CD14-positive monocyte (primary cell): Measurements from ENCODE around the gene ATP5F1E. TPM values are rescaled to one million over a fixed set of nuclear protein-coding genes. Genes with fewer than 3 reads are reported as not detected.

Experiments used
- DNase-seq, 3 donors: peaks; one replicate each; pipeline ENCODE4 v3.0.0-alpha.2; 2011 to 2022
- H2AFZ ChIP-seq: 2 replicates; pipeline ENCODE4 v1.6.0; 2012; ENCODE audit warnings: mild to moderate bottlenecking, low read depth, low read length, inconsistent platforms; ENCODE audit not compliant: insufficient read depth, poor library complexity, severe bottlenecking
- H3K27ac ChIP-seq, 2 donors: 1 replicate in 1 of 2; 2 replicates in 1 of 2; pipeline ENCODE4 v1.5.1; 2012 to 2013; ENCODE audit warnings: low read length in 2 of 2, control low read depth in 1 of 2, inconsistent platforms in 1 of 2, low read depth in 1 of 2, mild to moderate bottlenecking in 1 of 2
- H3K27me3 ChIP-seq, 2 donors: one replicate each; pipeline versions ENCODE4 v1.6.0 to v1.6.1; 2011 to 2013; ENCODE audit warnings: low read length in 2 of 2; ENCODE audit not compliant: control insufficient read depth in 2 of 2, insufficient read depth in 2 of 2
- H3K36me3 ChIP-seq, 2 donors: replicated peaks in 1 of 2; 1 replicate in 1 of 2; 2 replicates in 1 of 2; pipeline versions ENCODE4 v1.5.1 to v1.6.1; 2012 to 2013; ENCODE audit warnings: low read length in 2 of 2, control low read depth in 1 of 2, inconsistent platforms in 1 of 2, mild to moderate bottlenecking in 1 of 2; ENCODE audit not compliant: insufficient read depth in 2 of 2, control insufficient read depth in 1 of 2
- H3K4me1 ChIP-seq, 2 donors: 1 replicate in 1 of 2; 2 replicates in 1 of 2; pipeline versions ENCODE4 v1.5.1 to v1.6.1; 2012 to 2013; ENCODE audit warnings: low read length in 2 of 2, control low read depth in 1 of 2, inconsistent platforms in 1 of 2, mild to moderate bottlenecking in 1 of 2, moderate library complexity in 1 of 2; ENCODE audit not compliant: insufficient read depth in 2 of 2, control insufficient read depth in 1 of 2
- H3K4me2 ChIP-seq: replicated peaks from 2 replicates; pipeline ENCODE3; 2012; ENCODE audit warnings: low read length, moderate library complexity, mild to moderate bottlenecking; ENCODE audit not compliant: poor library complexity, severe bottlenecking; ENCODE audit errors: extremely low read depth
- H3K4me3 ChIP-seq, 3 experiments: fragments of 200-600 bp in 1 of 3; sonication (generic) in 1 of 3; replicated peaks in 1 of 3; 1 replicate in 2 of 3; 2 replicates in 1 of 3; pipeline ENCODE4 v1.5.1; 2011 to 2013; ENCODE audit warnings: low read length in 3 of 3, mild to moderate bottlenecking in 3 of 3, control low read depth in 2 of 3, low read depth in 2 of 3, inconsistent platforms in 1 of 3, moderate library complexity in 1 of 3
- H3K79me2 ChIP-seq: 2 replicates; pipeline ENCODE4 v1.6.0; 2012; ENCODE audit warnings: mild to moderate bottlenecking, control low read depth, inconsistent platforms, low read length, moderate library complexity; ENCODE audit not compliant: insufficient read depth
- H3K9ac ChIP-seq: 2 replicates; pipeline ENCODE4 v1.6.0; 2017; ENCODE audit warnings: low read length, mild to moderate bottlenecking; ENCODE audit not compliant: insufficient read depth, poor library complexity, severe bottlenecking
- H3K9me3 ChIP-seq, 2 donors: replicated peaks in 1 of 2; 1 replicate in 1 of 2; 2 replicates in 1 of 2; pipeline versions ENCODE4 v1.5.1 to v1.6.1; 2012 to 2013; ENCODE audit warnings: low read length in 2 of 2, control low read depth in 1 of 2; ENCODE audit not compliant: control insufficient read depth in 1 of 2, insufficient read depth in 1 of 2
- H4K20me1 ChIP-seq: 2 replicates; pipeline ENCODE4 v1.6.0; 2012; ENCODE audit warnings: mild to moderate bottlenecking, low read length, control low read depth, moderate library complexity; ENCODE audit not compliant: insufficient read depth
- H3K27ac Mint-ChIP-seq, 7 donors: one replicate each; pipeline ENCODE4 v1.8.0; 2020; ENCODE audit warnings: mild to moderate bottlenecking in 7 of 7, mixed read lengths in 7 of 7, moderate library complexity in 6 of 7, inconsistent platforms in 2 of 7
- H3K27me3 Mint-ChIP-seq, 3 donors: one replicate each; pipeline ENCODE4 v1.8.0; 2021 to 2022; ENCODE audit warnings: low read depth in 3 of 3, mild to moderate bottlenecking in 3 of 3, mixed read lengths in 3 of 3, moderate library complexity in 3 of 3, inconsistent platforms in 1 of 3
- H3K36me3 Mint-ChIP-seq, 2 donors: one replicate each; pipeline ENCODE4 v1.8.0; 2020; ENCODE audit warnings: mixed read lengths in 2 of 2, inconsistent platforms in 1 of 2, mild to moderate bottlenecking in 1 of 2
- H3K4me1 Mint-ChIP-seq: one replicate; pipeline ENCODE4 v1.8.0; 2020; ENCODE audit warnings: mild to moderate bottlenecking, mixed read lengths
- H3K4me3 Mint-ChIP-seq, 2 donors: one replicate each; pipeline ENCODE4 v1.8.0; 2020; ENCODE audit warnings: mild to moderate bottlenecking in 2 of 2, mixed read lengths in 2 of 2, moderate library complexity in 1 of 2
- H3K9me3 Mint-ChIP-seq, 7 donors: one replicate each; pipeline ENCODE4 v1.8.0; 2020 to 2022; ENCODE audit warnings: mixed read lengths in 7 of 7, mild to moderate bottlenecking in 6 of 7, moderate library complexity in 6 of 7, inconsistent platforms in 2 of 7
- WGBS: methylation state at CpG from one replicate; pipeline ENCODE4 v1.1.5; 2013; ENCODE audit warnings: missing lambda C conversion rate; ENCODE audit not compliant: insufficient coverage; 5-methylcytosine and 5-hydroxymethylcytosine counted together
- intact Hi-C, 2 donors: fragments of 100-400 bp; cut with micrococcal nuclease; formaldehyde crosslinking; loops; one replicate each; pipeline versions ENCODE4 v1.15.0 to v1.15.1; 2023
- polyA plus RNA-seq, 3 donors: library from polyadenylated mRNA; depleted of rRNA in 1 of 3; unstranded in 2 of 3; stranded (reverse) in 1 of 3; fragments of 300-500 nt in 2 of 3; fragments of >200 nt in 1 of 3; fragmentation: Illumina TruSeq in 2 of 3; gene quantifications; 1 replicate in 2 of 3; 2 replicates in 1 of 3; pipeline ENCODE4 v1.2.3, GENCODE V29; 2012 to 2021
- TF ChIP-seq, protein P1 (sequence below): fragments of 200-600 bp; IDR thresholded peaks from one replicate; pipeline ENCODE4 v1.8.0; 2022; ENCODE audit warnings: antibody characterized with exemption, mild to moderate bottlenecking

ATP5F1E gene
- polyA plus RNA-seq, 3 donors = 39.0 to 105 (median 102) TPM

DNA sequence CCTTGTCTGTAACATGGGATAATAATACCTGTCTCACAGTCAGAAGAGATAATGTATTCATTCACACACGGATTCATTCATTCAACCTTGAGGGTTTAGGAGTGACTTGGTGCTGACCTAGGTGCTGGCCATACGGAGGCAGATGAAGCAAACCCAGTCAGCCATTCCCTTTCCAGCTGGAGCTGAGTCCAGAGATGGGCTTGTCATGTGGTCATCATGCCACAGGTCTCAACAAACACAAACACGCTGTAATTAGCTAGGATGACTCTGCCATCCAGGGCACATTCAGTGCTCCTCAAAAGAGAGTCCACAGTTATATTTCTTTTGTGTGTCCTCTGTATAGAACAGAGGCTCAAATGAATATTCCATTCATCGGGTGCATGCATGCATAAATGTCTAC is 29.9 kb upstream of the ATP5F1E start:
- no peaks in the 10 kb centered on the region for H3K36me3 Mint-ChIP-seq
- Histone ChIP-seq H3K36me3 (no peaks in the 10 kb centered on the region), H4K20me1 (no peaks in the 10 kb centered on the region), H3K4me3 (no peak overlapping the region), H3K27me3 (peaks cover 20 to 21% of the 10 kb centered on the region in 2 donors), H3K9ac (no peak overlapping the region), H3K27ac (no peak overlapping the region), H3K4me2 (no peak overlapping the region), H2AFZ (no peak overlapping the region), H3K4me1 (no peaks in the 10 kb centered on the region), H3K79me2 (no peaks in the 10 kb centered on the region), H3K9me3 (no peaks in the 10 kb centered on the region)
- no peak overlapping the region for H3K27ac Mint-ChIP-seq
- H3K4me3 Mint-ChIP-seq = peak overlapping the region in 1 of 2 donors; percentile 4
- DNase-seq = no peak
- TF ChIP-seq, protein P1, sequence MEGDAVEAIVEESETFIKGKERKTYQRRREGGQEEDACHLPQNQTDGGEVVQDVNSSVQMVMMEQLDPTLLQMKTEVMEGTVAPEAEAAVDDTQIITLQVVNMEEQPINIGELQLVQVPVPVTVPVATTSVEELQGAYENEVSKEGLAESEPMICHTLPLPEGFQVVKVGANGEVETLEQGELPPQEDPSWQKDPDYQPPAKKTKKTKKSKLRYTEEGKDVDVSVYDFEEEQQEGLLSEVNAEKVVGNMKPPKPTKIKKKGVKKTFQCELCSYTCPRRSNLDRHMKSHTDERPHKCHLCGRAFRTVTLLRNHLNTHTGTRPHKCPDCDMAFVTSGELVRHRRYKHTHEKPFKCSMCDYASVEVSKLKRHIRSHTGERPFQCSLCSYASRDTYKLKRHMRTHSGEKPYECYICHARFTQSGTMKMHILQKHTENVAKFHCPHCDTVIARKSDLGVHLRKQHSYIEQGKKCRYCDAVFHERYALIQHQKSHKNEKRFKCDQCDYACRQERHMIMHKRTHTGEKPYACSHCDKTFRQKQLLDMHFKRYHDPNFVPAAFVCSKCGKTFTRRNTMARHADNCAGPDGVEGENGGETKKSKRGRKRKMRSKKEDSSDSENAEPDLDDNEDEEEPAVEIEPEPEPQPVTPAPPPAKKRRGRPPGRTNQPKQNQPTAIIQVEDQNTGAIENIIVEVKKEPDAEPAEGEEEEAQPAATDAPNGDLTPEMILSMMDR = no peak
- no peaks in the 10 kb centered on the region for H3K4me1 Mint-ChIP-seq
- intact Hi-C loops = no loop called here
- no peaks in the 10 kb centered on the region for H3K9me3 Mint-ChIP-seq
- peaks cover 16 to 23% (median 16%) of the 10 kb centered on the region in 3 donors for H3K27me3 Mint-ChIP-seq
- WGBS = no CpG with 5 or more reads among the region's 4 CpGs

- 80% methylated on average over 1 of the region's 7 CpGs for WGBS
- TF ChIP-seq, protein P1 = peak; percentile 18
- Mint-ChIP-seq H3K4me3 (no peak overlapping the region), H3K27ac (no peak overlapping the region), H3K36me3 (no peaks in the 10 kb centered on the region), H3K9me3 (peaks cover 0 to 4% (median 0%) of the 10 kb centered on the region in 7 donors), H3K4me1 (no peaks in the 10 kb centered on the region), H3K27me3 (peaks cover 1 to 24% (median 21%) of the 10 kb centered on the region in 3 donors)
- Histone ChIP-seq H4K20me1 (no peaks in the 10 kb centered on the region), H3K9ac (no peak overlapping the region), H3K27ac (no peak overlapping the region), H3K9me3 (no peaks in the 10 kb centered on the region), H3K4me2 (no peak overlapping the region), H3K27me3 (peaks cover 15 to 33% of the 10 kb centered on the region in 2 donors), H3K4me3 (no peak overlapping the region), H2AFZ (no peak overlapping the region), H3K79me2 (no peaks in the 10 kb centered on the region), H3K36me3 (no peaks in the 10 kb centered on the region), H3K4me1 (no peaks in the 10 kb centered on the region)
- intact Hi-C loops = no loop called here
- no peak for DNase-seq
Observed at GRCh38 chr20:59055302-59055701, 23.2 kb upstream of the ATP5F1E start.
